Superior temporal gyrus (tissue), 1 donor: ENCODE measurements around the gene CLCNKB.
"Not testable (repeated sequence)": the region's sequence is repeated elsewhere in the genome, so short reads cannot be mapped to it uniquely, and the experiment has no call there.

ENCODE experiments used
- DNase-seq: peaks from one replicate; pipeline ENCODE4 v3.0.0-alpha.2; 2016; ENCODE audit errors: extremely low spot score

The CLCNKB gene

DNA sequence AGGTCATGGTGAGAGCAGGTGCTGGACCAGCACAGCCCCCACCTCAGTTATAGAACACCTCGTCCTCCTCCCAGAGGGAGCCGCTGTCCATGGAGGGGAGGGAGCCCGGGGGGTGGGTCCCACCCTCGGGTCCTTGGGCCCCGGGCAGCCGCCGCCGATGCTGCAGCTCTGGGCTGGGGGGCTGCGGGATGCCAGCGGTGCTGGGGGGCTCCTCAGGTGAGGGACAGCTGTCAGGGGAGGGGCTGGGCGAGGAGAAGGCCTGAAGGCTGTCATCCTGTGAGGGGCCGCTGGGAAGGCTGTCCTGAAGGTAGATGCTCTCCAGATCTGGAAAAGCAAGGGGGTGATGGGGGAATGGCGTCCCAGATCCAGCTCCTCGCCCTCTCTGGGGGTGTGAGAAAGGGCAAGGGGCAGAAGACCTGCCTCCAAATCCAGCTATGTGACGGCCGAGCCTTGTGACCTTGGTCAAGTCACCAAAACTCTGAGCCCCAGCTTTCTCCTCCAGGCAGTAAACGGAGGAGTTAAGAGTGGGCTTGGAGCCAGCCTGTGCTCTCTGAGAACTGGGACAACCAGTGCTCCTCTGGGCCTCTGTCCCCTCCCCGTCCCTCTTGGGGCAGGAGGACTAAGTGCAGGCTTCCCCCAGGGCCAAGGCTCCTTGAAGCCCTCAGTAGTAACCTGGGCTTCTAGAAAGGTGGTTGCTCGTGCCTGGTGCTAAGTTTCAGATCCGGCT lies 15.0 kb downstream of the CLCNKB start:
- DNase-seq, result not testable (repeated sequence)

- no peak for DNase-seq
Measured at GRCh38 chr1:16061266-16061665, 17.7 kb downstream of the CLCNKB start.

DNA sequence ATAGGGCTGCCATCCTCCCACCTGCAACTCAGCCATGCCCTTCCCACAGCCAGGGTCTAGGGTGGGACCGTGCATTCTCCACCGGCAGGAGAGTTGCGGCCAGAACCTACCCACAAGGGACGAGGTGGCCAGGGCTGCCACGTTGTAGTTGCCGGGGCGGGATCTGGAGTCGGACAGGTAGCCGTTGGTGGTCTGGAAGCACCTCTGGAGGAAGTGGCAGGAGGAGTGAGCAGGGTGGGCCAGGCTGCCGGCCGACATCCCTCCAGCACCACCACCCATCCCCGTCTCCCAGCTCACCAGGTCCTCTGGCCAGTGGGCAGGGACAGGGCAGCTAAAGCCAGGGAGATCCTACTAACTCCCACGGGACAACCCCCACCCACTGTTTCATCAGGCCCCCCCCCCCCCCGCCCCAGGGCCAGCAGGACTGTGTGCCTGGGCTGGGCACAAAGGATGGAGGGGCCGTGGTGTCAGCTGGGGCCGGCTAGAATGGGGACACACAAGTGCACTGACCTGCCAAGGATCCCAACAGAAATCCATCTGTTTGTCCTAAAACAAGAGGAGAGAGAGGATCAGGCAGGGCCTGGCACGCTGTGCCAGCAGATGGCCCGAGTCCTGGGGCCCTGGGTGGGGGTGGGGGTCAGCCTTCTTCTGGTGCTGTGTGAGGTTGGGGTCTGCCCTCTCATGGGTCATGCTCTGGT lies 18.6 kb downstream of the CLCNKB start:
- DNase-seq, result not testable (repeated sequence)

DNA sequence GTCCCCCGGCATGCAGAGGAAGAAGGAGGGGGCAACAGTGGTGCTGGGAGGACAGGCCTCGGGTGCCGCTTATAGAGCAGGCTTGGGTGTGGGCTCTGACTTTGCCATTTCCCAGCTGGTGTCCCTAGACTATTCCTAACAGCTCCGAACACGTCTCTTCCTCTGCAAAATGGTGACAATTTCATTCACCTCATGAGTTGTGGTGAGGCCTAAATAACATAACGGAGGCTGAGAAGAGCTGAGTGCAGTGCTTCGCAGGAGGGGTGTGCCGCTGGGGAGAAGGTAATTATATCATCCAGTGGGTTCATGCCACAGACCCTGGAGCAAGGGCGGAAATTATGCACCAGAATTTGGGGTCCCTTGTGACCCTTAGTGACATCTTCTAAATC lies 19.1 kb downstream of the CLCNKB start:
- DNase-seq, result not testable (repeated sequence)

GRCh38 chr1:16063226-16063829 lies 19.7 kb downstream of the CLCNKB start:
- no peak for DNase-seq

GRCh38 chr1:16063921-16064320 lies 20.3 kb downstream of the CLCNKB start:
- DNase-seq, result no peak

GRCh38 chr1:16064536-16065268 lies 21.1 kb downstream of the CLCNKB start:
- no peak for DNase-seq

DNA sequence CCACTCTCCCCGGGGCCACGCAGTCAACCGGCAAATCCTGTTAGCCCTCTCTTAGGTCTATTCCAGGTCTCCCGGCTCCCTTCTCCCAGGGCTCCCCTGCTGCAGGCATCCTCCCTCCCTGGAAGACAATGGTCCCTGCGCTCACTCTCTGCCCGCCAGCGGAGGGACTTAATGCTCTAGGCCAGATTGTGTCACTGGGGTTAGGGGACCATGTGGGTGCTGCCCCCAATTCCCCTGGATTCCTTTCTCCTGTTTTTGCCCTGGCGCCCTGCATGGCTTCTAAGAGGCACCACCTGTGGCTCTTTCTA lies 21.6 kb downstream of the CLCNKB start:
- DNase-seq, result no peak

DNA sequence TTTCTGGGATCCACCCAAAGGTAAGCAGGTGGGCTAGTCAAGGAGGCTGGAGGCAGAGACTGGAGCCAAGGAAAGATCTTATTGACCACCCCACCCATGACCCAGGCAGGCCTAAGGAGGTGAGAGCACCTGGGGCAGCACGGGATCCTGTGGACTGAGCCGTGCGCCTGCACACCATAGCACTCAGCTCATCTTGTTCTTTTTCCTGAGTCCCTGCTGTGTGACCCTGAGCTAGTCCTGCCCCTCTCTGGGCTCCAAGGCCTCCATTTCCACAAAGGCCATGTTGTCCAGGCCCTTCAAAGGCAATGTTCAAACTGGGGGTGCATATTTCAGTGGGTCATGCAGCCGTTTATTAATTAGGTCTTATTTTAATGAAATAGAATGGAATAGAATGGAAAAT lies 22.7 kb downstream of the CLCNKB start:
- DNase-seq, result no peak

DNA sequence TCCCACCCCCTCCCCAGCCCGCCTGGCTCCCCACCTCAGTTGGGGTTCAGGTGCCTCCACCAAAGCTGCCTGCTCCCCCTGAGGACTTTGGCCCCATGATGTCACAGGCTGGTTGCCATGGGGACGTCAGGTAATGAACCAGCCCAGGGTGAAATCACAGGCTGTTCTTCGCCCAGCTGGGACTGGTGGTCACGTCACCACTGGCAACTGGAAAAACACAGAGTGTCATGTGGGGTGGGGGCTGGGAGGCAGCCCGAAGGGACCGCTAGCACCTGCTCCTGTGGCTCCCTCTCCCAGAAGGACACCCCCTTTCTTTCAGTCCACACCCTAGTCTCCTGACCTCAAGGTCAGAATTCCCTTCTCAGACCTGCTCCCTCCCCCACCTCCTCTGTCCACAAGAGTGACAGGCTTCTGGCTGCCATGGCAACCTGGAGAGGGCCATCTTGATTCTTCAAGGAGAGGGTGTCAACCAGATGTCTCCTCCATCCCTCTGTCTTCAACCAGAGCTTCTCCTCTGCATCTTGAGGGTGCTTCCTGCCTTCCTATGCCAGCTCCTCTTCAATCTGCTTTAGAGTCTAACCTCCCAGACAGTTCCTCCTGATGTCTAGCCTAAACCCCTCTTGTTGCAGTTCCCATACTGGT lies 23.7 kb downstream of the CLCNKB start:
- DNase-seq, result no peak

DNA sequence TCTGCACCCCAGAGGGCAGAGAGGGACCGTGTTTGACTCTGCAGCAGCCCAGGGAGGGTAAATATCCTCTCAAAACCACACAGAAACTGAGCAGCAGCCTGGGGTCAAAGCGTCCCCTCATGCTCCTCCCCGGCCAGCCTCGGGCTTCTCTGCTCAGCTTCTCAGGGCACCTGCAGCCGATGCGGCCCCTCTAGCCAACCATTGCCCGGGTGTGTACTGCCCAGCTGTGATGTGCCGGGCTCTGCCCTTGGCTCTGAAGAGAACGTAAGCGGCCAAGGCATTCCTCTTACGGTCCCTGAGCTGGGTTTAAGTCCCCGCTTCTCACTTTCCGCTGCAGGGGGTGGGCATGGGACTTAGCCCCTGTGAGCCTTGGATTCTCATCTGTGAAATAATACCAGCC lies 24.4 kb downstream of the CLCNKB start:
- DNase-seq, result no peak

GRCh38 chr1:16068356-16069270 lies 25.0 kb downstream of the CLCNKB start:
- no peak for DNase-seq

GRCh38 chr1:16070640-16071355 lies 27.2 kb downstream of the CLCNKB start:
- DNase-seq, result no peak

- no peak for DNase-seq
Measured at GRCh38 chr1:16071614-16072013, 28.0 kb downstream of the CLCNKB start.

- DNase-seq, result no peak
Measured at GRCh38 chr1:16072095-16072494, 28.5 kb downstream of the CLCNKB start.

DNA sequence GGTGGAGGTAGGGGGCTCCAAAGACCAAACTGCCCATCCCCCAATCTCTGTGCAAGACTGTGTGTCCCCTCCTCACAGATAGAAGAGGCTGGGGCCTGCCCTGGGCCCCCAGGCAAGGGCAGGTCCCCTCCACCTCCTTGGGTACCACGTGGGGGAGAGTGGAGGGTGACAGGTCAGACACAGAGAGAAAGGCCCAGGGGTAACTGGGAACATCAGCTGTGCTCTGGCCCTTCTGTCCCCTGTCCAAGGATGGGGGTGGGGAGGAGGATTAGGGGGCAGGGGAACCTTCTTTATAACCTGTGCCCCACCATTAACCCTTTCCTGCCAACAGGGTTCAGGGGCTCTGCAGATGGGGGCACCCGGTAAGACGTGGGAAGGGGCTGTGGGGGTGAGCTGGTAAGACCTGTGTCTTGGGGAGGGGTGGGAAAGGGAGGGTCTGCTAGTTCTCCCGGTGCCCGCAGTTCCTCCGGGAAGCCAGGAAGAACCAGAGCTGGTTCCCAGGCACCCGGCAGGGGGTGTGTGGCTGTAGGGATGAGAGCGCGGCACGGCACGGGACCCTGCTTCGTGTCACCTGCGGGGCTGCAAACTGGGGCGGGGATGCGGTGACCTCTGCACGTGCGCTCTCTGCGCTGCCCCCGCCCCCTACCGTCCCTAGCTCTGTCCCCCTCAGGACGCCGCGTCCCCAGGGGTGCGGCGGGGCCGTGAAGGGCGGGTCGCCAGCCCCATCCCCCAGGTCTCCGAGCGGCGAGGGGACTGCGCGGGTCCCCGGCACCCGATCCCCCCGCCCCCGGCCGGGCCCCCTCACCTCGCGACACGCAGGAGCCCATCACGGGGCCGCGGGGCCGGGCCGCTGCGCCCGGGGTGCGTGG lies 29.3 kb downstream of the CLCNKB start:
- DNase-seq, result no peak

DNA sequence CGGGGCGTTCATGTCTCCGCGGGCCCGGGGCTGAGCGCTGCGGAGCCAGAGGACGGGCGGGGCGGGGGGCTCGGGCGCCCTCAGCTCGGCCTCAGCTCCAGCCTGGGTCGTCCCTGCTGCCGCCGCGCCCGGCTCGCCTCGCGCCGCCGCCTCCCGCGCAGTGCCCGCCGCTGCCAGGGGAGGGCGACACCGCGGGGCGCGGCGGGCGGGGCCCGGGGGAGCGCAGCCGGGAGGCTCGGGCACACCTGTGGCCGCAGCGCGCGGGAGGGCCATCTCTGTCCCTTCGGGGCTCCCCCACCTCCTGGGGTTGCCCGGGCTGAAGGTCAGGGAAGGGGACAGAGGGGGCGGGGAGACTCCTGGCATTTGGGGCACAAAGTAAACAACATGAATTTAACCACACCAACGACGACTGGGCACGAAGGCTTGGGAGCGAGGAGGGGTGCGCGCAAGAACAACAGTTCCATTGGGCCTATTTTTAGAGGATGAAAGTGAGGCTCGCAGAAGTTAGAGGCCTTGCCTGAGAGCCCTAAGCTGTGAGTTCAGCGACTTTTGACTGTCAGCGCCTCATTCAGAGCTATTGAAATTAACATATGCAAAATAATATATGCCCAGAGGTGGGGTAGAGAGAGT lies 30.0 kb downstream of the CLCNKB start, which contains the start of gene FAM131C:
TSS of gene FAM131C (minus strand) at position 162 of the 630 bp plus-strand sequence. CDS start 209 bp downstream, outside the sequence.
- no peak for DNase-seq

GRCh38 chr1:16074217-16074616 lies 30.6 kb downstream of the CLCNKB start:
- DNase-seq, result no peak
